Activated T-cell treated with anti-CD3 and anti-CD28 coated beads for 24 hours (primary cell): Measurements from ENCODE around the gene PCDH17.

ENCODE experiments used
- DNase-seq: peaks from one replicate; pipeline ENCODE4 v3.0.0-alpha.2; 2020; ENCODE audit warnings: low read depth

PCDH17 gene

GRCh38 chr13:57634839-57635165, 3.3 kb downstream of the PCDH17 start:
- DNase-seq: no peak

- no peak for DNase-seq
These were observed 4.1 kb downstream of the PCDH17 start for GRCh38 chr13:57635541-57636085.

GRCh38 chr13:57636816-57637215, 5.3 kb downstream of the PCDH17 start:
- no peak for DNase-seq

GRCh38 chr13:57637515-57637914, 6.0 kb downstream of the PCDH17 start:
- no peak for DNase-seq

- DNase-seq: no peak
These were observed 6.8 kb downstream of the PCDH17 start for GRCh38 chr13:57638186-57638890.

GRCh38 chr13:57640607-57641006, 9.1 kb downstream of the PCDH17 start:
- no peak for DNase-seq

- DNase-seq: no peak
These were observed 9.5 kb downstream of the PCDH17 start for GRCh38 chr13:57641051-57641450.

- no peak for DNase-seq
These were observed 12.6 kb downstream of the PCDH17 start for GRCh38 chr13:57644106-57644505.

GRCh38 chr13:57653229-57653989, 21.9 kb downstream of the PCDH17 start:
- DNase-seq: no peak

GRCh38 chr13:57665481-57665880, 33.9 kb downstream of the PCDH17 start:
- no peak for DNase-seq

GRCh38 chr13:57666131-57666953, 34.8 kb downstream of the PCDH17 start:
- no peak for DNase-seq

GRCh38 chr13:57672168-57672567, 40.6 kb downstream of the PCDH17 start:
- DNase-seq: no peak

- no peak for DNase-seq
These were observed 41.7 kb downstream of the PCDH17 start for GRCh38 chr13:57673197-57673596.

GRCh38 chr13:57675526-57675925, 44.0 kb downstream of the PCDH17 start:
- no peak for DNase-seq

GRCh38 chr13:57680609-57681008, 49.1 kb downstream of the PCDH17 start:
- DNase-seq: no peak

- DNase-seq: no peak
These were observed 50.7 kb downstream of the PCDH17 start for GRCh38 chr13:57682128-57682716.

GRCh38 chr13:57698851-57699250, 67.3 kb downstream of the PCDH17 start:
- no peak for DNase-seq

- DNase-seq: no peak
These were observed 72.5 kb downstream of the PCDH17 start for GRCh38 chr13:57704031-57704430.

GRCh38 chr13:57716295-57716694, 84.8 kb downstream of the PCDH17 start:
- DNase-seq: no peak

- no peak for DNase-seq
These were observed 93.1 kb downstream of the PCDH17 start for GRCh38 chr13:57724486-57725272.

- DNase-seq: no peak
These were observed 93.9 kb downstream of the PCDH17 start for GRCh38 chr13:57725480-57725879.
